Mesenchymal stem cell (in vitro differentiated cells and primary cell): Measurements from ENCODE around the gene STRBP.

Source experiments
- DNase-seq: peaks from one replicate; pipeline ENCODE4 v3.0.0-alpha.2; 2013
- H2AFZ ChIP-seq: one replicate; pipeline ENCODE4 v1.6.1; 2013; ENCODE audit warnings: low read depth, mild to moderate bottlenecking, control low read depth, inconsistent platforms, low read length, moderate library complexity
- H2AK5ac ChIP-seq: 2 replicates; pipeline ENCODE4 v1.6.1; 2013; ENCODE audit warnings: low read length, moderate library complexity, mild to moderate bottlenecking, inconsistent platforms; ENCODE audit not compliant: severe bottlenecking
- H2BK120ac ChIP-seq: one replicate; pipeline ENCODE4 v1.6.1; 2013; ENCODE audit warnings: low read depth, mild to moderate bottlenecking, inconsistent platforms, low read length, moderate library complexity
- H2BK12ac ChIP-seq, 2 experiments: one replicate each; pipeline ENCODE4 v1.6.1; 2013; ENCODE audit warnings: inconsistent platforms in 2 of 2, low read length in 2 of 2, mild to moderate bottlenecking in 2 of 2, moderate library complexity in 2 of 2, control low read depth in 1 of 2
- H2BK15ac ChIP-seq: one replicate; pipeline ENCODE4 v1.6.1; 2013; ENCODE audit warnings: mild to moderate bottlenecking, low read depth, inconsistent platforms; ENCODE audit not compliant: poor library complexity, severe bottlenecking
- H2BK5ac ChIP-seq: 2 replicates; pipeline ENCODE4 v1.6.1; 2013; ENCODE audit warnings: low read depth, mild to moderate bottlenecking, low read length, control low read depth, inconsistent platforms; ENCODE audit not compliant: poor library complexity, severe bottlenecking
- H3K14ac ChIP-seq, 2 experiments: one replicate each; pipeline ENCODE4 v1.6.1; 2013; ENCODE audit warnings: inconsistent platforms in 2 of 2, low read length in 2 of 2, control low read depth in 1 of 2, mild to moderate bottlenecking in 1 of 2, moderate library complexity in 1 of 2
- H3K18ac ChIP-seq, 2 experiments: one replicate each; pipeline ENCODE4 v1.6.1; 2013; ENCODE audit warnings: inconsistent platforms in 2 of 2, low read length in 2 of 2, control low read depth in 1 of 2, low read depth in 1 of 2, mild to moderate bottlenecking in 1 of 2
- H3K23ac ChIP-seq, 2 experiments: one replicate each; pipeline ENCODE4 v1.6.1; 2013; ENCODE audit warnings: inconsistent platforms in 2 of 2, low read length in 2 of 2, mild to moderate bottlenecking in 2 of 2, moderate library complexity in 2 of 2, control low read depth in 1 of 2
- H3K27ac ChIP-seq: 2 replicates; pipeline ENCODE4 v1.5.1; 2013; ENCODE audit warnings: mild to moderate bottlenecking, moderate library complexity, low read length, control low read depth, inconsistent platforms; ENCODE audit not compliant: poor library complexity, severe bottlenecking
- H3K27me3 ChIP-seq, 2 experiments: 2 replicates each; pipeline versions ENCODE4 v1.6.1 to v1.7.0; 2013; ENCODE audit warnings: low read length in 2 of 2, mild to moderate bottlenecking in 2 of 2, moderate library complexity in 2 of 2, control low read depth in 1 of 2, inconsistent platforms in 1 of 2; ENCODE audit not compliant: control insufficient read depth in 1 of 2, insufficient read depth in 1 of 2
- H3K36me3 ChIP-seq, 2 experiments: 2 replicates each; pipeline versions ENCODE4 v1.6.1 to v1.7.0; 2013; ENCODE audit warnings: low read length in 2 of 2, control low read depth in 1 of 2, inconsistent platforms in 1 of 2, low read depth in 1 of 2, mild to moderate bottlenecking in 1 of 2; ENCODE audit not compliant: insufficient read depth in 2 of 2, control insufficient read depth in 1 of 2
- H3K4ac ChIP-seq, 2 experiments: one replicate each; pipeline ENCODE4 v1.6.1; 2013; ENCODE audit warnings: inconsistent platforms in 2 of 2, low read length in 2 of 2, mild to moderate bottlenecking in 2 of 2, moderate library complexity in 2 of 2, control low read depth in 1 of 2, low read depth in 1 of 2
- H3K4me1 ChIP-seq: 2 replicates; pipeline ENCODE4 v1.6.1; 2013; ENCODE audit warnings: low read depth, low read length, control low read depth; ENCODE audit not compliant: control insufficient read depth, insufficient read depth
- H3K4me2 ChIP-seq: 2 replicates; pipeline ENCODE4 v1.6.1; 2013; ENCODE audit warnings: low read length, mild to moderate bottlenecking, inconsistent platforms; ENCODE audit not compliant: poor library complexity, severe bottlenecking
- H3K4me3 ChIP-seq, 2 experiments: 2 replicates each; pipeline versions ENCODE4 v1.5.1 to v1.7.0; 2013; ENCODE audit warnings: low read length in 2 of 2, mild to moderate bottlenecking in 2 of 2, control low read depth in 1 of 2, low read depth in 1 of 2; ENCODE audit not compliant: insufficient read depth in 1 of 2
- H3K79me1 ChIP-seq: replicated peaks from 2 replicates; pipeline ENCODE4 v1.6.1; 2013; ENCODE audit warnings: mild to moderate bottlenecking, control low read depth, low read length, inconsistent platforms; ENCODE audit not compliant: poor library complexity, severe bottlenecking
- H3K9ac ChIP-seq: 2 replicates; pipeline ENCODE4 v1.7.0; 2013; ENCODE audit warnings: mild to moderate bottlenecking, low read length, moderate library complexity
- H3K9me3 ChIP-seq: 2 replicates; pipeline ENCODE4 v1.7.0; 2013; ENCODE audit warnings: mild to moderate bottlenecking, low read length; ENCODE audit not compliant: control insufficient read depth
- H4K8ac ChIP-seq: one replicate; pipeline ENCODE4 v1.6.1; 2013; ENCODE audit warnings: inconsistent platforms, mild to moderate bottlenecking, low read length, moderate library complexity
- H4K91ac ChIP-seq: one replicate; pipeline ENCODE4 v1.6.1; 2013; ENCODE audit warnings: mild to moderate bottlenecking, low read length, inconsistent platforms
- WGBS: methylation state at CpG from one replicate; pipeline ENCODE4 v1.1.7; 2013; ENCODE audit warnings: mixed read lengths; 5-methylcytosine and 5-hydroxymethylcytosine counted together

Gene STRBP

DNA sequence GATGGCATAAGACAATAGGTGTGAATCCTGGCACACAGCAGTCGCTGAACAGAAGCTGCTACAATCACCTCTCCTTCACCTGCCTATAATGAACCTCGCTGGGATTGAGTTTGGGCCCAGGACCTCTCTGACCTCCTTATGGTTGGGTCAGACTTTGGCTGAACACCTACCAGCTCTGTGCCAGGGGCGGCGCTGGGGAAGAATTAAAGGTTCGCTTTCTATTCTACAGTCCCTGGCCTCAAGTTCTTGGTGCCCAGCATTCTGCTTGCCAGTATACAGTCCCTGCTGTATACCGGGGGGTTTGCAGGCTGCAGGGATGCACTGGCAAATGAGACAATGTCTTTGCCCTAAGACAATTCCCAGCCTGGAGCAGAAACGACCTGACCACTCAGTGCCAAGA lies 895 bp upstream of the STRBP start:
- Histone ChIP-seq H4K8ac (no peak overlapping the region), H3K36me3 (no peaks in the 10 kb centered on the region), H3K4me3 (peak overlapping the region in 1 of 2 experiments; percentile 81), H2BK12ac (no peak overlapping the region), H2AFZ (peak overlapping the region; percentile 100), H3K9me3 (no peaks in the 10 kb centered on the region), H3K23ac (no peak overlapping the region), H3K27me3 (peaks cover 12 to 29% of the 10 kb centered on the region in 2 experiments), H2AK5ac (no peak overlapping the region), H2BK5ac (no peak overlapping the region), H3K4ac (no peak overlapping the region), H4K91ac (no peak overlapping the region), H3K4me2 (peak overlapping the region; percentile 99), H3K9ac (no peak overlapping the region), H3K14ac (no peak overlapping the region), H2BK15ac (no peak overlapping the region), H3K27ac (no peak overlapping the region), H3K18ac (no peak overlapping the region), H3K79me1 (peaks cover 9% of the 10 kb centered on the region), H3K4me1 (peaks cover 16% of the 10 kb centered on the region), H2BK120ac (no peak overlapping the region)
- no peak for DNase-seq
- WGBS = 74% methylated on average over 7 of the region's 7 CpGs

DNA sequence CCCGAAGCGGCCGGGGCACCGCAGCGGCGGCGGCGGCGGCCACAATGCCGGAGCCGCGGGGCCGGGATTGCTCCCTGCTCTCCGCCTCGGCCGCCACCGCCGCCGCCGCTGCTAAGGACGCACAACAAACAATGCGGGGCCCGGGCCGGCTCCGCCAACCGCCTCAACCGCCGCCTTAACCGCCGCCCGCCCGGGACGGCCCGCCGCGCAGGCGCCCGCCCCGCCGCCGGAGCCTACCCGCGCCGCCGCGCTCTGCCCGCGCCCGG lies 254 bp downstream of the STRBP start:
- no peaks in the 10 kb centered on the region for H3K9me3 ChIP-seq
- H2AFZ ChIP-seq = peak overlapping the region; percentile 68
- H2BK15ac ChIP-seq = no peak overlapping the region
- H2BK120ac ChIP-seq = no peak overlapping the region
- DNase-seq = no peak
- H3K79me1 ChIP-seq = peaks cover 13% of the 10 kb centered on the region
- H2BK12ac ChIP-seq = peak overlapping the region in 1 of 2 experiments; percentile 37
- H3K36me3 ChIP-seq = no peaks in the 10 kb centered on the region
- peak overlapping the region; percentile 72 for H3K9ac ChIP-seq
- H3K27ac ChIP-seq = no peak overlapping the region
- no peak overlapping the region for H2BK5ac ChIP-seq
- peak overlapping the region; percentile 60 to 76 for H3K18ac ChIP-seq
- peak overlapping the region; percentile 84 for H3K4me2 ChIP-seq
- H3K23ac ChIP-seq = no peak overlapping the region
- peak overlapping the region; percentile 73 to 94 for H3K4me3 ChIP-seq
- peaks cover 12 to 29% of the 10 kb centered on the region in 2 experiments for H3K27me3 ChIP-seq
- H4K91ac ChIP-seq = no peak overlapping the region
- H3K14ac ChIP-seq = no peak overlapping the region
- H4K8ac ChIP-seq = peak overlapping the region; percentile 53
- H2AK5ac ChIP-seq = no peak overlapping the region
- no peak overlapping the region for H3K4ac ChIP-seq
- peaks cover 16% of the 10 kb centered on the region for H3K4me1 ChIP-seq
- under 1% methylated on average over 25 of the region's 49 CpGs for WGBS

DNA sequence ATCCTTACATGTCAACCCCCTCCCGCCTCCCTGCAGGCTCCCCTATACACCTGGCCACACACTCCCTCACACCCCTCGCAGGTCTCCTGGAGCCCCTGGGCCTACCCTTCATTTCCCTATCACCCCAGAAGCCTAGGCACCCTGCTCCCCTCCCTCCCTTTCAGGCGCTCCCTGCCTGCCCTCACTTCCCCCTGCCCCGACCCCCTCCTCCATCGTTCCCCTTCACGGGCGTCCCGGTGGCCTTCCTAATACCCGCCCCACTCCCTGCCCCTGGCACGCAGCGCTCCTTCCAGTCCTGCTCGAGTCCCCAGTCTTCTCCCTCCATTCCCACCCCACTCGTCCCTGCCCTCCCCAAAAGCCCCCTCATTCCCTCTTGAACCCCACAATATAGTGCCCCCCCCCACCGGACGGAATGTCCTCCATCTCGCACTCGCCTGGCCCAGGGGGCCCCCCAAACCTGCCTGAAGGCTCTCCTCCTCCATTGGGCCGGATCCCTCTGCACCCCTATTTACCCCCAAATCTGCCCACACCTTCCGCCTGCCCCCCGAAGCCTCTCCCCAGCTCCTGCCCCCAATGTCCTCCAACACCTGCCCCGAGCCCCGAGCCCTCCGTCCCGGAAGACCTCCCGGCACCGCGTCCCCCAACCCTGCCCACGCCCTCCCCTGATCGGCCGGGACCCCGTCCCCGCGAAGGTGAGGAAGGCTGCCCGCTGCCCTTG lies 746 bp downstream of the STRBP start:
- WGBS = 3% methylated on average over 33 of the region's 34 CpGs
- H3K23ac ChIP-seq = no peak overlapping the region

DNA sequence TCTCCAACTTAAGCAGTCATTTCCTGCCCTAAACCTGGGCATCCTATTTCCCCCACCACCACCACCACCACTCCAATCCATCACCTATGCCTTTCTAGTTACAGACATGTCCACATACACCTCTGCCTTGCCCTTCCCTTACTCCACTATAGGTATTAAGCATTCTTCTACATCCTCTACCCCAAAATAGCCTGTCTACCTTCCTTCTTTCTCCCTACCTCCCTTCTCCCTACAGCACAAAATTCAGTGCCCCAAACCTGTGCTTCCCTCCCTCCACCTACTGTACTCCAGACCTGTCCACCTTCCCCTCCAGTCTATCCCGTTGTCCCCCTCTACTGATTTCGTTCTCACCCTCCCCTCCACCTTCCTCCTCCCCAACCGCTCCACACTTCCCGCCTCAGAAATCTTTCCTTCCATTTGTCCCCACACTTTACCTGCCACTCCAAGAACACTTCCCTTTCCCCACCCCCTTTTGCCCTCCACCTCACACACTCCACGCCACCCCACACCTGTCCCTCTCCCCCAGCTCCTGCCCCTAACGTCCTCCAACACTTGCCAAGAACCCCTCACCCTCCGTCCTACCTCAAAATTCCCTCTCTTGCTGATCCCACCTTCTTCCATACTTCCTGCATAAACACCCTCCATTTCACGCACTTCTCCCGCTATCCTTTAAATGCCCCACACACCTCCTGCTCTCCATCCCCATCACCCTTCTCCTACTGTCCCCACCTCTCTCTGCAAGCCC lies 1.6 kb downstream of the STRBP start:
- Histone ChIP-seq H3K18ac (no peak overlapping the region), H2BK5ac (no peak overlapping the region), H3K14ac (no peak overlapping the region), H4K8ac (no peak overlapping the region), H3K23ac (peak overlapping the region in 1 of 2 experiments; percentile 54), H2AFZ (no peak overlapping the region), H3K79me1 (peaks cover 15% of the 10 kb centered on the region), H3K4me1 (peaks cover 16% of the 10 kb centered on the region), H2BK12ac (no peak overlapping the region), H4K91ac (no peak overlapping the region), H3K4me3 (no peak overlapping the region), H2BK120ac (no peak overlapping the region), H2AK5ac (no peak overlapping the region), H3K4ac (no peak overlapping the region), H3K9me3 (no peaks in the 10 kb centered on the region), H3K4me2 (no peak overlapping the region), H3K9ac (no peak overlapping the region), H3K36me3 (no peaks in the 10 kb centered on the region), H3K27me3 (peaks cover 12 to 29% of the 10 kb centered on the region in 2 experiments), H2BK15ac (no peak overlapping the region), H3K27ac (no peak overlapping the region)
- WGBS = 48% methylated on average over 9 of the region's 9 CpGs
- no peak for DNase-seq

More for the DNA sequence above, 746 bp downstream of the STRBP start:
- H3K27me3 ChIP-seq = peaks cover 12 to 29% of the 10 kb centered on the region in 2 experiments
- H3K18ac ChIP-seq = peak overlapping the region in 1 of 2 experiments; percentile 76
- H4K8ac ChIP-seq = peak overlapping the region; percentile 53
- H3K4ac ChIP-seq = no peak overlapping the region
- H3K27ac ChIP-seq = no peak overlapping the region
- H2BK12ac ChIP-seq = no peak overlapping the region
- H3K4me1 ChIP-seq = peaks cover 16% of the 10 kb centered on the region
- peak overlapping the region; percentile 84 for H3K4me2 ChIP-seq
- peak overlapping the region; percentile 72 for H3K9ac ChIP-seq
- H4K91ac ChIP-seq = no peak overlapping the region
- no peak overlapping the region for H3K14ac ChIP-seq
- no peaks in the 10 kb centered on the region for H3K9me3 ChIP-seq
- H3K4me3 ChIP-seq = peak overlapping the region; percentile 73 to 94
- H2BK5ac ChIP-seq = no peak overlapping the region
- no peak for DNase-seq
- peak overlapping the region; percentile 68 for H2AFZ ChIP-seq
- H2BK15ac ChIP-seq = peak overlapping the region; percentile 38
- H3K79me1 ChIP-seq = peaks cover 15% of the 10 kb centered on the region
- H3K36me3 ChIP-seq = no peaks in the 10 kb centered on the region
- H2AK5ac ChIP-seq = no peak overlapping the region
- no peak overlapping the region for H2BK120ac ChIP-seq
